Astrocyte (in vitro differentiated cells and primary cell): Measurements from ENCODE around the gene MT1X. TPM values are rescaled to one million over a fixed set of nuclear protein-coding genes. Genes with fewer than 3 reads are reported as not detected.

Source experiments
- DNase-seq: peaks from one replicate; pipeline ENCODE4 v3.0.0-alpha.2; 2010; ENCODE audit warnings: low read depth
- FAIRE-seq: peaks from 2 replicates; lab custom pipeline; 2011; peaks lifted over from hg19 to GRCh38; lab: Jason Lieb, UNC
- H2AFZ ChIP-seq: 2 replicates; pipeline ENCODE4 v1.6.0; 2012; ENCODE audit warnings: low read depth, low read length, inconsistent platforms
- H3K27ac ChIP-seq: 2 replicates; pipeline ENCODE4 v1.5.1; 2011; ENCODE audit warnings: low read depth, low read length, inconsistent platforms
- H3K27me3 ChIP-seq: 2 replicates; pipeline ENCODE4 v1.6.0; 2011; ENCODE audit warnings: low read length, inconsistent platforms; ENCODE audit not compliant: insufficient read depth
- H3K36me3 ChIP-seq: 2 replicates; pipeline ENCODE4 v1.5.1; 2011; ENCODE audit warnings: low read length, inconsistent platforms; ENCODE audit not compliant: insufficient read depth
- H3K4me1 ChIP-seq: 2 replicates; pipeline ENCODE4 v1.5.1; 2011; ENCODE audit warnings: low read length, inconsistent platforms; ENCODE audit not compliant: insufficient read depth
- H3K4me2 ChIP-seq: 2 replicates; pipeline ENCODE4 v1.6.0; 2012; ENCODE audit warnings: low read length, inconsistent platforms
- H3K4me3 ChIP-seq: 2 replicates; pipeline ENCODE4 v1.5.1; 2011; ENCODE audit warnings: low read depth, mild to moderate bottlenecking, low read length, inconsistent platforms; ENCODE audit not compliant: insufficient read depth
- H3K79me2 ChIP-seq: 2 replicates; pipeline ENCODE4 v1.6.0; 2012; ENCODE audit warnings: mild to moderate bottlenecking, low read length, inconsistent platforms; ENCODE audit not compliant: insufficient read depth
- H3K9ac ChIP-seq: 2 replicates; pipeline ENCODE4 v1.6.0; 2012; ENCODE audit warnings: mild to moderate bottlenecking, low read length, inconsistent platforms
- H3K9me3 ChIP-seq: 2 replicates; pipeline ENCODE4 v1.5.1; 2012; ENCODE audit warnings: low read depth, mild to moderate bottlenecking, low read length, inconsistent platforms; ENCODE audit not compliant: insufficient read depth
- H4K20me1 ChIP-seq: 2 replicates; pipeline ENCODE4 v1.6.0; 2012; ENCODE audit warnings: low read length, inconsistent platforms; ENCODE audit not compliant: insufficient read depth
- H3K27ac Mint-ChIP-seq: one replicate; pipeline ENCODE4 v1.8.0; 2021; ENCODE audit warnings: mild to moderate bottlenecking, mixed read lengths; ENCODE audit not compliant: unreplicated experiment
- H3K27me3 Mint-ChIP-seq: one replicate; pipeline ENCODE4 v1.8.0; 2021; ENCODE audit warnings: low read depth, mixed read lengths; ENCODE audit not compliant: unreplicated experiment
- H3K36me3 Mint-ChIP-seq: one replicate; pipeline ENCODE4 v1.8.0; 2021; ENCODE audit warnings: low read depth, mixed read lengths; ENCODE audit not compliant: unreplicated experiment
- H3K4me1 Mint-ChIP-seq: one replicate; pipeline ENCODE4 v1.8.0; 2021; ENCODE audit warnings: low read depth, mixed read lengths; ENCODE audit not compliant: unreplicated experiment
- H3K4me3 Mint-ChIP-seq: one replicate; pipeline ENCODE4 v1.8.0; 2021; ENCODE audit warnings: mild to moderate bottlenecking, moderate library complexity, mixed read lengths; ENCODE audit not compliant: unreplicated experiment
- H3K9me3 Mint-ChIP-seq: one replicate; pipeline ENCODE4 v1.8.0; 2021; ENCODE audit warnings: mild to moderate bottlenecking, mixed read lengths; ENCODE audit not compliant: unreplicated experiment
- CTCF ChIP-seq: IDR thresholded peaks from 2 replicates; pipeline ENCODE4 v1.5.1; 2011; ENCODE audit warnings: low read depth, mild to moderate bottlenecking, inconsistent platforms, low read length, moderate library complexity; ENCODE audit not compliant: insufficient read depth
- EZH2 ChIP-seq: IDR thresholded peaks from 2 replicates; pipeline ENCODE4 v1.6.1; 2012; ENCODE audit warnings: mild to moderate bottlenecking, low read length, inconsistent platforms; ENCODE audit not compliant: insufficient read depth
- total RNA-seq: library from RNA; stranded (reverse); gene quantifications from 2 replicates; pipeline ENCODE4 v1.2.1, GENCODE V29; 2021

Gene MT1X
- total RNA-seq, 1 donor from 2014 or later = 7.0 TPM

- TF ChIP-seq EZH2 (no peak), CTCF (no peak)
- H4K20me1 ChIP-seq = no peaks in the 10 kb centered on the region
- no peaks in the 10 kb centered on the region for H3K36me3 Mint-ChIP-seq
- no peak overlapping the region for H3K27ac Mint-ChIP-seq
- no peak overlapping the region for H3K27ac ChIP-seq
- DNase-seq (no peak), FAIRE-seq (no peak)
- no peaks in the 10 kb centered on the region for H3K9me3 ChIP-seq
- no peaks in the 10 kb centered on the region for H3K9me3 Mint-ChIP-seq
- peaks cover 2% of the 10 kb centered on the region for H3K27me3 ChIP-seq
- H3K27me3 Mint-ChIP-seq = peaks cover 9% of the 10 kb centered on the region
- H3K4me1 Mint-ChIP-seq = no peaks in the 10 kb centered on the region
- no peak overlapping the region for H3K4me3 ChIP-seq
- H3K36me3 ChIP-seq = no peaks in the 10 kb centered on the region
- H3K79me2 ChIP-seq = no peaks in the 10 kb centered on the region
- no peak overlapping the region for H3K9ac ChIP-seq
- no peak overlapping the region for H2AFZ ChIP-seq
- H3K4me3 Mint-ChIP-seq = no peak overlapping the region
- H3K4me2 ChIP-seq = no peak overlapping the region
- H3K4me1 ChIP-seq = no peaks in the 10 kb centered on the region
These were observed 20.6 kb downstream of the MT1X start for GRCh38 chr16:56702836-56703235.

- DNase-seq = no peak
- H3K9ac ChIP-seq = no peak overlapping the region
- H3K27me3 ChIP-seq = peaks cover 2% of the 10 kb centered on the region
- Mint-ChIP-seq H3K36me3 (no peaks in the 10 kb centered on the region), H3K4me3 (no peak overlapping the region), H3K27me3 (peaks cover 26% of the 10 kb centered on the region), H3K9me3 (no peaks in the 10 kb centered on the region), H3K27ac (no peak overlapping the region), H3K4me1 (no peaks in the 10 kb centered on the region)
- H3K9me3 ChIP-seq = no peaks in the 10 kb centered on the region
- H3K4me3 ChIP-seq = no peak overlapping the region
- H3K27ac ChIP-seq = no peak overlapping the region
- H4K20me1 ChIP-seq = no peaks in the 10 kb centered on the region
- no peak overlapping the region for H2AFZ ChIP-seq
- H3K4me2 ChIP-seq = no peak overlapping the region
- no peaks in the 10 kb centered on the region for H3K36me3 ChIP-seq
- FAIRE-seq = no peak
- no peak for TF ChIP-seq CTCF
- H3K4me1 ChIP-seq = no peaks in the 10 kb centered on the region
- H3K79me2 ChIP-seq = no peaks in the 10 kb centered on the region
These were observed 26.5 kb downstream of the MT1X start for GRCh38 chr16:56708525-56709442.

DNA sequence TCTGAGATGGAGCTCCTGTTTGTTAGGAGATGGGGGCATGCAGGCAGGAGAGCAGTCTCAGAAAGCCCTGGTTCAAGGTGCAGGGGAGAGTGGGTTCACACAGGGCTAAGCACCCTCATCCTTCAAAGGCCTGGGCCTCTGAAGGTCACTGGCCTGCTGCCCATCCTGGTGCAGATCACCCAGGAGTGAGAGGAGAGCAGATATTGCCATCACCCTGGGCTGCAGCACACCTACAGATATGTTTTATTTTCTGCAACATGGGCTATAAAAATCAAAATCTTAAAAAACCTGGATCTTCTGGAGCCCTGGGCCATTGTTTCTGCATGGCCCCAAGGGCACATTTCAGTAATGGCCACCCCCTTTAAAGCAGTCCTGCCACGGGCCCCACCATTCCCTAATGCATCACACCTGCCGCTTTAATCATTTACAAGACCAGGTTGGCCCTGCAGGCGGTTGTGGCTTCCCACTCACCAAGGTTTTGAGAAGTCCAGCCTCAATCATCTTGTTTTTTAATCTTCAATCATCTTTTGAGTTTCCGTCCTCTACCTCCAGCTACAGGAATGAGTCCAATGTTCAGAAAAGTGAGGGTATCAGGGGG is 27.3 kb downstream of the MT1X start:
- no peaks in the 10 kb centered on the region for H3K36me3 Mint-ChIP-seq
- peaks cover 2% of the 10 kb centered on the region for H3K27me3 ChIP-seq
- no peaks in the 10 kb centered on the region for H3K79me2 ChIP-seq
- DNase-seq (no peak), FAIRE-seq (no peak)
- no peak for TF ChIP-seq CTCF
- no peak for TF ChIP-seq EZH2
- H3K27ac ChIP-seq = no peak overlapping the region
- H3K4me2 ChIP-seq = no peak overlapping the region
- no peak overlapping the region for H3K4me3 Mint-ChIP-seq
- H3K4me1 Mint-ChIP-seq = no peaks in the 10 kb centered on the region
- H3K36me3 ChIP-seq = no peaks in the 10 kb centered on the region
- no peaks in the 10 kb centered on the region for H4K20me1 ChIP-seq
- H3K4me1 ChIP-seq = no peaks in the 10 kb centered on the region
- no peak overlapping the region for H3K9ac ChIP-seq
- no peak overlapping the region for H3K4me3 ChIP-seq
- H3K27ac Mint-ChIP-seq = no peak overlapping the region
- H3K27me3 Mint-ChIP-seq = peaks cover 26% of the 10 kb centered on the region
- H2AFZ ChIP-seq = no peak overlapping the region
- no peaks in the 10 kb centered on the region for H3K9me3 Mint-ChIP-seq
- no peaks in the 10 kb centered on the region for H3K9me3 ChIP-seq
